ENCODE results near the gene FOLR3. TPM values are rescaled to one million over a fixed set of nuclear protein-coding genes. Genes with fewer than 3 reads are reported as not detected.
"Not testable (repeated sequence)": the region's sequence is repeated elsewhere in the genome, so short reads cannot be mapped to it uniquely, and the experiment has no call there.

The FOLR3 gene
- total RNA-seq, 1 donor from 2014 or later = not detected

DNA sequence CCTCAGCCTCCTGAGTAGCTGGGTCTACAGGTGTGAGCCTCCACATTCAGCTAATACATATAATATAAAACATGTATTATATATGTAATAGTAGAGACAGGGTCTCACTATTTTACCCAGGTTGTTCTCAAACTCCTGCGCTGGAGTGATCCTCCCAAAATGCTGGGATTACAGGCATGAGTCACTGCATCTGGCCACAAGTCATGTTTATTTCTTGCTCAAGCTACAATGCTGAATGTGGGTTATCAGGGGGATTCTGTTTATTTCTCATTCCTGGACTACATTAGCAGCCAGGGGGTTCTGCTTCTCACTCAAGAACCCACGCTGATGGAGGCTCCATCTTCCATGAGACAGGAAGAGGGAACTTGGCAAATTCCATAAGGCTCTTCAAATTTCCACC, 24.8 kb downstream of the FOLR3 start:
- TF ChIP-seq, protein P1, sequence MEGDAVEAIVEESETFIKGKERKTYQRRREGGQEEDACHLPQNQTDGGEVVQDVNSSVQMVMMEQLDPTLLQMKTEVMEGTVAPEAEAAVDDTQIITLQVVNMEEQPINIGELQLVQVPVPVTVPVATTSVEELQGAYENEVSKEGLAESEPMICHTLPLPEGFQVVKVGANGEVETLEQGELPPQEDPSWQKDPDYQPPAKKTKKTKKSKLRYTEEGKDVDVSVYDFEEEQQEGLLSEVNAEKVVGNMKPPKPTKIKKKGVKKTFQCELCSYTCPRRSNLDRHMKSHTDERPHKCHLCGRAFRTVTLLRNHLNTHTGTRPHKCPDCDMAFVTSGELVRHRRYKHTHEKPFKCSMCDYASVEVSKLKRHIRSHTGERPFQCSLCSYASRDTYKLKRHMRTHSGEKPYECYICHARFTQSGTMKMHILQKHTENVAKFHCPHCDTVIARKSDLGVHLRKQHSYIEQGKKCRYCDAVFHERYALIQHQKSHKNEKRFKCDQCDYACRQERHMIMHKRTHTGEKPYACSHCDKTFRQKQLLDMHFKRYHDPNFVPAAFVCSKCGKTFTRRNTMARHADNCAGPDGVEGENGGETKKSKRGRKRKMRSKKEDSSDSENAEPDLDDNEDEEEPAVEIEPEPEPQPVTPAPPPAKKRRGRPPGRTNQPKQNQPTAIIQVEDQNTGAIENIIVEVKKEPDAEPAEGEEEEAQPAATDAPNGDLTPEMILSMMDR (IDR thresholded peaks at IDR 0.05; ENCODE audit: insufficient read depth, low read length, poor library complexity, severe bottlenecking) = no peak
- DNase-seq (ENCODE audit: low read depth) = no peak
- no peak overlapping the region for H3K4me3 ChIP-seq (ENCODE audit: low read depth, low read length)
- H3K36me3 ChIP-seq (ENCODE audit: control insufficient read depth, insufficient read depth, low read length) = no peaks in the 10 kb centered on the region
- H3K27me3 ChIP-seq (ENCODE audit: control insufficient read depth, insufficient read depth, low read length) = peaks cover 3% of the 10 kb centered on the region

- no peak for DNase-seq (ENCODE audit: low read depth)
Observed at GRCh38 chr11:72162891-72163492, 27.5 kb downstream of the FOLR3 start.

GRCh38 chr11:72164187-72164586, 28.7 kb downstream of the FOLR3 start:
- H3K27me3 ChIP-seq (ENCODE audit: control insufficient read depth, insufficient read depth, low read length); DNase-seq (ENCODE audit: low read depth); H3K36me3 ChIP-seq (ENCODE audit: control insufficient read depth, insufficient read depth, low read length); H3K4me3 ChIP-seq (ENCODE audit: low read depth, low read length): not testable (repeated sequence)

More at GRCh38 chr11:72162891-72163492, 27.5 kb downstream of the FOLR3 start:
- Histone ChIP-seq H3K27me3 (ENCODE audit: control insufficient read depth, insufficient read depth, low read length) (peaks cover 3% of the 10 kb centered on the region), H3K36me3 (ENCODE audit: control insufficient read depth, insufficient read depth, low read length) (no peaks in the 10 kb centered on the region), H3K4me3 (ENCODE audit: low read depth, low read length) (no peak overlapping the region)
- TF ChIP-seq, protein P1 (IDR thresholded peaks at IDR 0.05; ENCODE audit: insufficient read depth, low read length, poor library complexity, severe bottlenecking) = no peak

GRCh38 chr11:72169046-72169555, 33.6 kb downstream of the FOLR3 start:
- H3K36me3 ChIP-seq (ENCODE audit: control insufficient read depth, insufficient read depth, low read length); H3K27me3 ChIP-seq (ENCODE audit: control insufficient read depth, insufficient read depth, low read length); H3K4me3 ChIP-seq (ENCODE audit: low read depth, low read length); DNase-seq (ENCODE audit: low read depth): not testable (repeated sequence)

- not testable (repeated sequence) for DNase-seq (ENCODE audit: low read depth); H3K27me3 ChIP-seq (ENCODE audit: control insufficient read depth, insufficient read depth, low read length); H3K36me3 ChIP-seq (ENCODE audit: control insufficient read depth, insufficient read depth, low read length); H3K4me3 ChIP-seq (ENCODE audit: low read depth, low read length)
Observed at GRCh38 chr11:72169754-72170153, 34.2 kb downstream of the FOLR3 start.

GRCh38 chr11:72172043-72172442, 36.5 kb downstream of the FOLR3 start:
- not testable (repeated sequence) for H3K27me3 ChIP-seq (ENCODE audit: control insufficient read depth, insufficient read depth, low read length); DNase-seq (ENCODE audit: low read depth); H3K36me3 ChIP-seq (ENCODE audit: control insufficient read depth, insufficient read depth, low read length); H3K4me3 ChIP-seq (ENCODE audit: low read depth, low read length)

DNA sequence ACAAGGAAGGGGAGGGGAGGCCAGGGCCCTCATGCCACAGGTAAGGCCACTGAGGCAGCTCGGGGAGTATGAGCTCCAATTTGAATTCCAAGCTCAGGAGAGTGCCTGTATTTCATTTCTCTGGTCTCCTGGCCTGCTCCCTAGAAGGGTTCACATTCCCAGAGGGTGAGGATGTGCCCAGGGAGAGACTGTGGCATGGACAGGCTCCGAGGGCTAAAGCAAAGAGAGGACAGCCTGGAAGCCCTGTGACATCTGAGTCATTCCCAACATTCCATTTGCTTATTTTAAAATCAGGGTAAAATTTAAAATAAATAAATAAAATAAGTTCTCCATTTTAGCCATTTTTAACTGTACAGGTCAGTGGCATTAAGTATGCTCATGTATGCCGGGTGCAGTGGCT, 37.8 kb downstream of the FOLR3 start:
- Histone ChIP-seq H3K27me3 (ENCODE audit: control insufficient read depth, insufficient read depth, low read length) (no peaks in the 10 kb centered on the region), H3K4me3 (ENCODE audit: low read depth, low read length) (no peak overlapping the region), H3K36me3 (ENCODE audit: control insufficient read depth, insufficient read depth, low read length) (no peaks in the 10 kb centered on the region)
- DNase-seq (ENCODE audit: low read depth) = no peak
- TF ChIP-seq, protein P1 (IDR thresholded peaks at IDR 0.05; ENCODE audit: insufficient read depth, low read length, poor library complexity, severe bottlenecking) = no peak

- TF ChIP-seq, protein P1 (IDR thresholded peaks at IDR 0.05; ENCODE audit: insufficient read depth, low read length, poor library complexity, severe bottlenecking) = no peak
- H3K36me3 ChIP-seq (ENCODE audit: control insufficient read depth, insufficient read depth, low read length) = no peaks in the 10 kb centered on the region
- DNase-seq (ENCODE audit: low read depth) = no peak
Observed at GRCh38 chr11:72174302-72175070, 39.0 kb downstream of the FOLR3 start.

More at GRCh38 chr11:72174302-72175070, 39.0 kb downstream of the FOLR3 start:
- no peak overlapping the region for H3K4me3 ChIP-seq (ENCODE audit: low read depth, low read length)
- no peaks in the 10 kb centered on the region for H3K27me3 ChIP-seq (ENCODE audit: control insufficient read depth, insufficient read depth, low read length)
